ENCODE results near the gene AMH. TPM values are rescaled to one million over a fixed set of nuclear protein-coding genes. Genes with fewer than 3 reads are reported as not detected.

Gene AMH
- total RNA-seq, 1 donor: 2.2 TPM

Small RNAs within 50 kb of the gene (small RNA-seq; reads per million reads assigned to genes)
- gene MIR1227: not detected

Other genes with a start within 250 kb of the AMH start
- gene BTBD2, start 233.6 kb upstream of the AMH start, total RNA-seq: 146 TPM
- 123 TPM for gene MKNK2, start 198.1 kb upstream of the AMH start, total RNA-seq
- gene MOB3A, start 153.0 kb upstream of the AMH start, total RNA-seq: 65.4 TPM
- gene IZUMO4, start 152.4 kb upstream of the AMH start, total RNA-seq: 2.2 TPM
- 137 TPM for gene AP3D1, start 97.8 kb upstream of the AMH start, total RNA-seq
- 14.8 TPM for gene DOT1L, start 85.4 kb upstream of the AMH start, total RNA-seq
- 59.0 TPM for gene PLEKHJ1, start 13.0 kb upstream of the AMH start, total RNA-seq
- gene SF3A2, start 12.5 kb upstream of the AMH start, total RNA-seq: 101 TPM
- 0.54 TPM for gene JSRP1, start 7.1 kb downstream of the AMH start, total RNA-seq
- under 0.01 TPM for gene PEAK3, start 32.9 kb downstream of the AMH start, total RNA-seq
- gene LINGO3, start 58.8 kb downstream of the AMH start, total RNA-seq: 2.7 TPM
- gene LSM7, start 79.3 kb downstream of the AMH start, total RNA-seq: 586 TPM
- gene SPPL2B, start 79.4 kb downstream of the AMH start, total RNA-seq: 267 TPM
- gene TMPRSS9, start 110.9 kb downstream of the AMH start, total RNA-seq: 8.3 TPM
- 76.7 TPM for gene TIMM13, start 178.3 kb downstream of the AMH start, total RNA-seq
- 80.0 TPM for gene LMNB2, start 207.6 kb downstream of the AMH start, total RNA-seq
- 110 TPM for gene GADD45B, start 226.8 kb downstream of the AMH start, total RNA-seq

Data from hematopoietic multipotent progenitor cell (in vitro differentiated cells).